Retinal pigment epithelial cell (primary cell): Measurements from ENCODE around the gene DDX4.

Experiments
- DNase-seq: peaks from one replicate; pipeline ENCODE4 v3.0.0-alpha.2; 2010; ENCODE audit warnings: low read depth
- H3K4me3 ChIP-seq: 2 replicates; pipeline ENCODE4 v1.5.1; 2011; ENCODE audit warnings: mild to moderate bottlenecking, low read length, control low read depth, moderate library complexity
- CTCF ChIP-seq: conservative IDR thresholded peaks from 2 replicates; pipeline ENCODE4 v1.5.1; 2011; ENCODE audit warnings: low read depth, low read length, control low read depth, inconsistent platforms

The DDX4 gene

GRCh38 chr5:55864606-55865541, 127.0 kb downstream of the DDX4 start:
- no peak for DNase-seq
- no peak for TF ChIP-seq CTCF
- no peak overlapping the region for H3K4me3 ChIP-seq

GRCh38 chr5:55865831-55866230, 128.0 kb downstream of the DDX4 start:
- DNase-seq: no peak
- H3K4me3 ChIP-seq: no peak overlapping the region
- TF ChIP-seq CTCF: no peak

- no peak for DNase-seq
- H3K4me3 ChIP-seq: no peak overlapping the region
- TF ChIP-seq CTCF: no peak
Measured at GRCh38 chr5:55866485-55866884, 128.6 kb downstream of the DDX4 start.
